Measurements from ENCODE around the gene GPS1.

GPS1 gene

GRCh38 chr17:82051776-82052637 is at the start of gene GPS1, which contains the start of gene RFNG:
GPS1 (plus strand) TSS chr17:82051898; CDS start chr17:82051932, 34 bp downstream.
RFNG (minus strand) TSS chr17:82051811; CDS start chr17:82051766, 45 bp downstream.
- peak in 1 of 2 experiments; percentile 3 for DNase-seq

- no peak for DNase-seq
Observed at GRCh38 chr17:82003411-82004381, 48.0 kb upstream of the GPS1 start.

- DNase-seq, result no peak
Observed at GRCh38 chr17:82004517-82005455, 46.9 kb upstream of the GPS1 start.

- DNase-seq, result no peak
Observed at GRCh38 chr17:82005701-82006348, 45.9 kb upstream of the GPS1 start.

GRCh38 chr17:82006468-82007227 is 45.0 kb upstream of the GPS1 start:
- DNase-seq, result peak in 1 of 2 experiments; percentile 71

GRCh38 chr17:82007228-82007494 is 44.5 kb upstream of the GPS1 start:
- DNase-seq, result no peak

- no peak for DNase-seq
Observed at GRCh38 chr17:82007495-82008257, 44.0 kb upstream of the GPS1 start.

GRCh38 chr17:82008258-82008940 is 43.3 kb upstream of the GPS1 start:
- DNase-seq, result no peak

- DNase-seq, result no peak
Observed at GRCh38 chr17:82008941-82009405, 42.7 kb upstream of the GPS1 start.

- no peak for DNase-seq
Observed at GRCh38 chr17:82009413-82009812, 42.3 kb upstream of the GPS1 start.

- DNase-seq, result no peak
Observed at GRCh38 chr17:82010575-82011525, 40.8 kb upstream of the GPS1 start.

GRCh38 chr17:82011617-82012187 is 40.0 kb upstream of the GPS1 start:
- DNase-seq, result no peak

- no peak for DNase-seq
Observed at GRCh38 chr17:82012261-82012639, 39.4 kb upstream of the GPS1 start.

GRCh38 chr17:82012640-82013295 is 38.9 kb upstream of the GPS1 start:
- DNase-seq, result no peak

- DNase-seq, result no peak
Observed at GRCh38 chr17:82013341-82013740, 38.4 kb upstream of the GPS1 start.

GRCh38 chr17:82013772-82014321 is 37.9 kb upstream of the GPS1 start:
- no peak for DNase-seq

- no peak for DNase-seq
Observed at GRCh38 chr17:82014432-82014831, 37.3 kb upstream of the GPS1 start.

Measured in cerebellar nuclear complex (tissue), 1 donor.